ENCODE results near the gene ULBP3.

The ULBP3 gene

GRCh38 chr6:150068720-150069648 lies at the start of gene ULBP3:
Gene ULBP3, minus strand, starts transcription at chr6:150069121. Its CDS starts 55 bp downstream, at chr6:150069066.
- peak; percentile 91 for DNase-seq (ENCODE audit: low spot score)

GRCh38 chr6:150118627-150119026 lies 49.7 kb upstream of the ULBP3 start:
- DNase-seq (ENCODE audit: low spot score), result peak; percentile 31

GRCh38 chr6:150118203-150118602 lies 49.3 kb upstream of the ULBP3 start:
- peak; percentile 23 for DNase-seq (ENCODE audit: low spot score)

GRCh38 chr6:150116200-150116800 lies 47.4 kb upstream of the ULBP3 start:
- no peak for DNase-seq (ENCODE audit: low spot score)

- no peak for DNase-seq (ENCODE audit: low spot score)
Measured at GRCh38 chr6:150115769-150116168, 46.8 kb upstream of the ULBP3 start.

DNA sequence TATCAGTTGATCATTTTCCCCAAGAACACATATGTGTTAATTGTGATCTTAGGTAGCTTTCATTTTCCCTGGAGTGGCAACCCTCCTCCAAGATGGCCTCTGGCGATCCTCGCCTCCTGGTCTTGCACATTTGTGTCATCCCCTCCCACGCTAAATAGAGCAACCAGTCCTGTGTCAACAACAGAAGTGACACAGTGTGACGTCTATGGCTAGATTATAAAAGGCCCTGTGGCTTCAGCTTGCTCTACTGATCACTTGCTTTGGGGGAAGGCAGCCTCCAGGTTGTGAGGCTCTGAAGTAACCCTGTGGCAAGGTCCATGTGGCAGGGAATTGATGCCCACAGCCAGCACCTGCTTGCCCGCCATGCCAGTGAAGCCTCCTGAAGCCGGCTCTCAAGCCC lies 43.3 kb upstream of the ULBP3 start:
- no peak for DNase-seq (ENCODE audit: low spot score)

DNA sequence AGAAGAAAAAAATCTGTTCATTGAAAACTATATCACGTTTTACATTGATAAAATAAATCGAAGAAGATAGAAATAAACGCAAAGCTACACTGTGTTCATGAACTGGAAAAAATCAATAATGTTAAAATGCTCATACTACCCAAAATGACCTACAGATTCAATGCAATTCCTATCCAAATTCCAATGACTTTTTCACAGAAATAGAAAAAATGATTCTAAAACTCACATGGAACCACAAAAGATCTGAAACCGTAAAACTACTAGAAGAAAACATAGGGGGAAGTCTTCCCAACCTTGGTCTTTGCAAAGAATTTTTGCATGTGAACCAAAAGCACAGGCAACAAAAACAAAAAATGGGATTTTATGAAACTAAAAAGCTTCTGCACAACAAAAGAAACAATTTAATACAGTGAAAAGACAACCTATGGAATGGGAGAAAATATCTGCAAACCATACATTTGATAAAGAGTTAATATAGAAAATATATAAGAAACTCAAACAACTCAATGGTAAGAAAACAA lies 33.9 kb upstream of the ULBP3 start:
- no peak for DNase-seq (ENCODE audit: low spot score)

- peak; percentile 20 for DNase-seq (ENCODE audit: low spot score)
Measured at GRCh38 chr6:150100745-150101144, 31.8 kb upstream of the ULBP3 start.

GRCh38 chr6:150099953-150100352 lies 31.0 kb upstream of the ULBP3 start:
- DNase-seq (ENCODE audit: low spot score), result no peak

DNA sequence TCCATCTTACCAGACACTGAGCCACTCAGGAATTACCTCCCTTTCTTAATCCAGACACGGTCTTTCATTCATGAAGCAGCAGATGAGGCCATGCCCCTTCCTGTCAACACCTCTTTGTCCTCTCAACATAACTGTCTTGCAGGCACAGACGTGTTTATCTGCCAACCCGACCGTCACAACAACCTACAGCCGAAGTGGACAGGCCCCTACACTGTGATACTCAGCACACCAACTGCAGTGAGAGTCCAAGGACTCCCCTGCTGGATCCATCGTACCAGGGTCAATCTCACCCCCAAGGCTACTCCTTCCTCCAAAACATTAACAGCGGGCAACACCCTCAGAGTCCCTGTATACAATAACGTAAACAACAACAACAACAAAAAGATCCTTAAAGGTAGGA lies 30.6 kb upstream of the ULBP3 start:
- peak; percentile 33 for DNase-seq (ENCODE audit: low spot score)

- DNase-seq (ENCODE audit: low spot score), result no peak
Measured at GRCh38 chr6:150098155-150098554, 29.2 kb upstream of the ULBP3 start.

DNA sequence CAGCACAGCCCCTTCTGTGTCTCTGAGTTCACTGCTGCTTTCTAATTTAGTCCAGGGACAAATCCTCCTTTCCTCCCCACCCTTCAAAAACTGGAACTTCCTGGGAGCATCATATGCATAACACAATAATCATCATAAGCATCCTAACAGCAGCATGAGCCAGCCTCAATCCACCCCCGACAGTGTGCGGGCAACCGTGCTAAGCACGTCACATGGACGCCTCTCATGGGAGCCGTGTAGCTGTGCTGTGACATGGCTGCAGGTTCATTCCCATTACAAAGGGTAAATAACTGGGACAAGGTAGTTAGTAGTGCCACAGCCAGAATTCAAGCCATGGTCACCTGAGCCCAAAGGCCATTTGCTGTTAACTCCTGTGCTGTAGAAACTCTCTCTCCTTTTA lies 24.5 kb upstream of the ULBP3 start:
- peak; percentile 54 for DNase-seq (ENCODE audit: low spot score)

DNA sequence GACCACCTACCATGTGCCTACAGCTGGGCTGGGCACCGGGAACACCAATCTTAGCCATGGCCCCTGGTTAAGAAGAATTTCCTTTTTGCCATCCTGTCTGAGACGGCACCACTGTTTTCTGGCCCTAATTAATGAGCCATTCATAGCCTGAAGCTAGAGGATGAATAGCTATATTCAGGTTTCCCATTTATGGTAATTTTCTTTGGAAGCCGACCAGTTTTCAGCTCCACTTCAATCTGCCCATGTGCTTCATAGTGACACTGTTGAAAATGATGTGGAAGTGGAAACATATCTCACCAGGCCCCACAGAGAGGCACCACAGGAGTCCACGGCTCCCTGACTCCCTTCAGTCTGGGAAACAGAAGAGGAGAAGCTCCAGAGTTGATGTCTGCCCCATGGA lies 22.6 kb upstream of the ULBP3 start:
- DNase-seq (ENCODE audit: low spot score), result peak; percentile 19

GRCh38 chr6:150090328-150090727 lies 21.4 kb upstream of the ULBP3 start:
- peak; percentile 12 for DNase-seq (ENCODE audit: low spot score)

GRCh38 chr6:150088481-150089154 lies 19.7 kb upstream of the ULBP3 start:
- peak; percentile 44 for DNase-seq (ENCODE audit: low spot score)

DNA sequence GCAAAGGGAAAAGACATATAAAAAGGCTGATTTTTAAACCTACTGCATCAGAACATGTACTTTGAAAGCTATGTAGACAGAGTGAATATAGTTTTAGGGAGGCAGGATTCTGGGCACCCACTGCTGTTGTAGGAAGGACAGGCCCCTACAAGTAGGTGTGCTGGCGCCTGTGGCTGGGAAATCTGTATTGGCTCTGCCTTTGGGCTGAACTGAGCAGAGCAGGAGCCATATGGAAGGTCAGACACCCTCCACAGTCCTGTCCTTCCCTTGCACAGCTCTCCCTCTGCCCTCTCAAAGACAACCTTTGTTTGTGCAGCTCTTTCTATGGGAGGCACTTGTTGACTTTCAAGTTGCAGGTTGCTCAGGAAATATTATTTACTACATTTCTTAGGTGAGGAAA lies 18.4 kb upstream of the ULBP3 start:
- DNase-seq (ENCODE audit: low spot score), result no peak

GRCh38 chr6:150086026-150086425 lies 17.1 kb upstream of the ULBP3 start:
- DNase-seq (ENCODE audit: low spot score), result no peak

DNA sequence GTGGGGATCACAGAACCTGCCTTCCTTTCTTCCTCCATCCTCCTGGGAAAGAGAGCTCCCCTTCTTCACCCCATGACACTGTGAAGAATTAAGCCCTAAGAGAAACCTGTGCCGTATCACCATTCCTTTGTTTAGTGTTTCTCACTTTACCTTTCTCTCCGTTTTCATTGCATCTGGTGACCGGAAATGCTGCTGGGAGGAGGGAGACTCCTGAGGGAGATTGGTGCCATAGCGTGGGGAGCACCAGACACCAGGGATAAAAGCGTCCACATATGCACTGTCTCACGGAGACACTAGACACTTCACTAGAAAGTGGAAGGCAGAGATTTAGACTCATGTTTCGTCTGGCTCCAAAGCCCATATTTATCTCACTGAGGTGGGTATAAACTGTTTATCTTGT lies 15.5 kb upstream of the ULBP3 start:
- DNase-seq (ENCODE audit: low spot score), result no peak

- DNase-seq (ENCODE audit: low spot score), result no peak
Measured at GRCh38 chr6:150083839-150084238, 14.9 kb upstream of the ULBP3 start.

DNA sequence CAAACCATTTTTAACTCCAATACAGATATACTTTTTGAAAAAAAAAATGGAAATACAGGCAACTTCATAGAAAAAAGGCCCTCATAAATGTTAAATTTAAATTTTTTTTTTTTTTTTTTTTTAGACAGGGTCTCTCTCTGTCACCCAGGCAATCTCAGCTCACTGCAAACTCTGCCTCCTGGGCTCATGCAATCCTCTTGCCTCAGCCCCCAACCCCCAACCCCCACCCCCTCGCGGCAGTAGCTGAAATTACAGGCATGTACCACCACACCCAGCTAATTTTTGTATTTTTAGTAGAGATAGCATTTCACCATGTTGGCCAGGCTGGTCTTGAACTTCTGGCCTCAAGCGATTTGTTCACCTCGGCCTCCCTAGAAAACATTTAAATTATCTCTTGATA lies 12.8 kb upstream of the ULBP3 start:
- no peak for DNase-seq (ENCODE audit: low spot score)

- peak; percentile 42 for DNase-seq (ENCODE audit: low spot score)
Measured at GRCh38 chr6:150079604-150080003, 10.7 kb upstream of the ULBP3 start.

- no peak for DNase-seq (ENCODE audit: low spot score)
Measured at GRCh38 chr6:150078788-150079187, 9.9 kb upstream of the ULBP3 start.
